Neural cell (in vitro differentiated cells): ENCODE measurements around the gene RTP1.

Source experiments
- CTCF ChIP-seq: fragments of 450-650 bp; IDR thresholded peaks from 2 replicates; pipeline ENCODE4 v1.5.1; 2014; ENCODE audit warnings: antibody characterized with exemption, mild to moderate bottlenecking, moderate library complexity; ENCODE audit not compliant: poor library complexity, severe bottlenecking
- EP300 ChIP-seq: fragments of 450-650 bp; conservative IDR thresholded peaks from 2 replicates; pipeline ENCODE4 v1.6.1; 2014; ENCODE audit warnings: antibody characterized with exemption, mild to moderate bottlenecking, moderate library complexity; ENCODE audit not compliant: poor library complexity, severe bottlenecking
- EZH2 ChIP-seq: fragments of 200-600, 300-800 bp; shearing (Covaris generic), sonication (generic); IDR thresholded peaks from 2 replicates; pipeline ENCODE4 v1.6.1; 2014; ENCODE audit warnings: antibody characterized with exemption, low read length, borderline replicate concordance, mild to moderate bottlenecking; ENCODE audit not compliant: insufficient read depth, poor library complexity, severe bottlenecking
- POLR2AphosphoS5 ChIP-seq: IDR thresholded peaks from 2 replicates; pipeline ENCODE4 v1.6.1; 2012
- REST ChIP-seq: IDR thresholded peaks from 2 replicates; pipeline ENCODE4 v1.6.1; 2012; ENCODE audit warnings: borderline replicate concordance
- TAF1 ChIP-seq: IDR thresholded peaks from 2 replicates; pipeline ENCODE4 v1.6.1; 2012; ENCODE audit warnings: low read depth

GRCh38 chr3:187210545-187211327 lies 13.4 kb downstream of the RTP1 start:
- TF ChIP-seq CTCF, result no peak
- no peak for TF ChIP-seq EZH2
- TF ChIP-seq POLR2AphosphoS5, result no peak
- TF ChIP-seq EP300, result no peak
- TF ChIP-seq TAF1, result no peak
- no peak for TF ChIP-seq REST
